ENCODE measurements around the gene ARMC9.

ARMC9 gene

DNA sequence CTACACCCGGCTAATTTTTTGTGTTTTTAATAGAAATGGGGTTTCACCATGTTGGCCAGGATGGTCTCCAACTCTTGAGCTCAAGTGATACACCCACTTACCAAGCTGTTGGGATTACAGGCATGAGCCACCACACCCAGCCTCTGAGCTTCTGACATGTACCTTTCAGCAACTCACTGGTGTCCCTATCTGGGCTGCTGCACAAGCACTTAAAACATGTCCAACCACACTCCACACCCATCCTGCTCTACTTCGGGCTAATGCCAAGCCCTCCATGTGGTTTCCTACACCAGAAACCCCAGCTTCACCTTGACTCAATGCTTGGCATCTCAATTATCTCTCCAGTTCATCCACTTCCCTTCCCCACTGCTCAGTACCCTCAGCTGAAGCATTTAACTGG is 22.4 kb upstream of the ARMC9 start:
- TF ChIP-seq POLR2AphosphoS5 (IDR thresholded peaks at IDR 0.05; ENCODE audit: low read depth, low read length) (no peak), TAF1 (IDR thresholded peaks at IDR 0.05; ENCODE audit: borderline replicate concordance, insufficient read depth, low read length) (no peak), FOXP2 (optimal IDR thresholded peaks at IDR 0.05; ENCODE audit: borderline replicate concordance, extremely low read depth, extremely low read length, insufficient read depth) (no peak), SIN3A (IDR thresholded peaks at IDR 0.05; ENCODE audit: borderline replicate concordance, insufficient read depth, low read length) (no peak)
- TF ChIP-seq, protein P1, sequence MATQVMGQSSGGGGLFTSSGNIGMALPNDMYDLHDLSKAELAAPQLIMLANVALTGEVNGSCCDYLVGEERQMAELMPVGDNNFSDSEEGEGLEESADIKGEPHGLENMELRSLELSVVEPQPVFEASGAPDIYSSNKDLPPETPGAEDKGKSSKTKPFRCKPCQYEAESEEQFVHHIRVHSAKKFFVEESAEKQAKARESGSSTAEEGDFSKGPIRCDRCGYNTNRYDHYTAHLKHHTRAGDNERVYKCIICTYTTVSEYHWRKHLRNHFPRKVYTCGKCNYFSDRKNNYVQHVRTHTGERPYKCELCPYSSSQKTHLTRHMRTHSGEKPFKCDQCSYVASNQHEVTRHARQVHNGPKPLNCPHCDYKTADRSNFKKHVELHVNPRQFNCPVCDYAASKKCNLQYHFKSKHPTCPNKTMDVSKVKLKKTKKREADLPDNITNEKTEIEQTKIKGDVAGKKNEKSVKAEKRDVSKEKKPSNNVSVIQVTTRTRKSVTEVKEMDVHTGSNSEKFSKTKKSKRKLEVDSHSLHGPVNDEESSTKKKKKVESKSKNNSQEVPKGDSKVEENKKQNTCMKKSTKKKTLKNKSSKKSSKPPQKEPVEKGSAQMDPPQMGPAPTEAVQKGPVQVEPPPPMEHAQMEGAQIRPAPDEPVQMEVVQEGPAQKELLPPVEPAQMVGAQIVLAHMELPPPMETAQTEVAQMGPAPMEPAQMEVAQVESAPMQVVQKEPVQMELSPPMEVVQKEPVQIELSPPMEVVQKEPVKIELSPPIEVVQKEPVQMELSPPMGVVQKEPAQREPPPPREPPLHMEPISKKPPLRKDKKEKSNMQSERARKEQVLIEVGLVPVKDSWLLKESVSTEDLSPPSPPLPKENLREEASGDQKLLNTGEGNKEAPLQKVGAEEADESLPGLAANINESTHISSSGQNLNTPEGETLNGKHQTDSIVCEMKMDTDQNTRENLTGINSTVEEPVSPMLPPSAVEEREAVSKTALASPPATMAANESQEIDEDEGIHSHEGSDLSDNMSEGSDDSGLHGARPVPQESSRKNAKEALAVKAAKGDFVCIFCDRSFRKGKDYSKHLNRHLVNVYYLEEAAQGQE (IDR thresholded peaks at IDR 0.05; ENCODE audit: insufficient read depth in 1 of 2, low read depth in 2 of 2, low read length in 2 of 2) = no peak

DNA sequence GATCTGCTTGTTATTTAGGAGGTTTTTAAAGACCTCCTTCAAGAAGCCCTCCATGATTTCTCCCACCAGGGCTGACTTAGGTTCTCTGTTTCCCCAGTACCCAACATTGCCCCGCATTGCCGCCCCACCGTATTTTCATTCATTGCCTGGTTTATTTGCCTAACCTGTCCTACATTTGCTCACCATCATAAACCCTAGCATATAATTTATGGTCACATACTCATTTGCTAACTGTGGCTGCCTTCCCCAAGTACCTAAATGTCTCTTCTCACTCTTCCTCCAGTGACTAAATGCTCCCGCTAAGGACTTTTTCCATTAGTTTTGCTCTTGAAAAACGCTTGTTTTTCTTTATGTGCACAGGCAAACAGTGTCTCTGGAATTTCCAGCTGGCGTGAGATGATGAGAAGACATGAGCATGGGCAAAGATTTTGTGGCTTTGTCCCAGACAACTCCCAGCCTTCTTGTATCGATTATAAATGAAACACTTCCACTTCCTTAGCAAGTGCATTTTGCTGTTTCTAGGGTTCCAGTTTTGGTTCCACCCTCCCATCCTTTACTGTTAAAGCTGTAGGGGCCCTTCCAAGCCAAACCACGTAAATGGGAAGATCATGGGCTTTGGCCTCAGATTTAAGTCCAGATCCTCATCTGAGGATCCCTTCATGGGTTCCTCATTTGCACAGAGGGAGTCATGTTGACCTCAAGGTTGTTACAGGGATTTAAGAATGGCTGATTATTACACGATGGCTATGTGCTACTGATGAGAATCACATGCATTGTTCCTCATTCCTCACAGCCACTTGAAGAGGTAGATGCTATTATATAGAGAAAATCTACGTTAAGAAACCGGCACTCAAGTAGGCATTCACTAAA is 21.0 kb upstream of the ARMC9 start:
- TF ChIP-seq POLR2AphosphoS5 (IDR thresholded peaks at IDR 0.05; ENCODE audit: low read depth, low read length) (no peak), TAF1 (IDR thresholded peaks at IDR 0.05; ENCODE audit: borderline replicate concordance, insufficient read depth, low read length) (no peak)
- TF ChIP-seq, protein P1 (IDR thresholded peaks at IDR 0.05; ENCODE audit: insufficient read depth in 1 of 2, low read depth in 2 of 2, low read length in 2 of 2) = no peak

DNA sequence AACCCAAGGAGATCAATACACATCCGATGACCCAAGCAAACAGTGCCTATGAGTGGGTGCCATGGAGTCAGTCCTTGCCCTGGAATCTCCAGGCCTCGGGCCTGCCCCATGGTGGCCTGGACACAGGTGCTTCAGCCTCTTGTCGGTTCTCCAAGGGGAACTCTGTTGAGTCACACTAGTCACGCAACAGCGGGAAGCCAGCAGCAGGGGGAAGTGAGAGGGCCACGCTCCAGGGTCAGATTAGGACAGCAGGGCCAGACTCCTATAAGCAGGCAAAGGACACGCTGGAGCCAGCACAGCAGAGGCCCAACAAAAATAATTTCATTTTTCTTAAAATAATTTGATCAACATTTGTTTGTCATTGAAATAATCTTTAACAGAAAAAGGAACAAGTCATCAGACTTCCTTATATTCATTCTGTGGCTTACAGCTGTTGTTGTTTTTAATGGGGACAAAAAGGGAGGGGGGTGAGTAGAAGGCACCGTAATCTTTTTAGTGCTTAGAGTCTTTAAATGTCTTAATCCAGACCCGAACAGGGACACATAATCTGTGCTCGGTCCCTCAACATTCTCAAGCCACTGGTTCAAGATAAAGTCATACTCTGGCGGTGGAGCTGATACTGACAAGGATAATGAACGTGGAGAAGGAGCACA is 16.4 kb upstream of the ARMC9 start:
- TF ChIP-seq TAF1 (IDR thresholded peaks at IDR 0.05; ENCODE audit: borderline replicate concordance, insufficient read depth, low read length) (no peak), SIN3A (IDR thresholded peaks at IDR 0.05; ENCODE audit: borderline replicate concordance, insufficient read depth, low read length) (no peak), POLR2AphosphoS5 (IDR thresholded peaks at IDR 0.05; ENCODE audit: low read depth, low read length) (no peak), FOXP2 (optimal IDR thresholded peaks at IDR 0.05; ENCODE audit: borderline replicate concordance, extremely low read depth, extremely low read length, insufficient read depth) (no peak)
- TF ChIP-seq, protein P1 (IDR thresholded peaks at IDR 0.05; ENCODE audit: insufficient read depth in 1 of 2, low read depth in 2 of 2, low read length in 2 of 2) = no peak

DNA sequence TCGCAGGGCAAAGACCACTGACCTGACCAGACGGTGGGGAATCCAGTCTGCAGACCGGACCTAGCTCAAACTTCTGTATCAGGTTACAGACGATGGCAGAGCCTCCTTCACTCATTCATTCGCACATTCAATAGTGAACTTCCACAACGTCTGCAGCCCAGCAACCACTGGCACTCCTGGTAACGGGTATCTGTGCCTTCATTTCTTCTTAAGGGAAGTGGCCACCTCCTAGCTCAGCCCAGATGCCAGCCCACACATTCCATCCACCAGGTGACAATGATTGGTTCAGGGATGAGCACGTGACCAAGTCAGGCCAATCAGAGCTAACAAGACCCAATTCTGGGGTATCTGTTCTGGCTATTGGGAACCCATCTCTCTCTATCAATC is 15.9 kb upstream of the ARMC9 start:
- TF ChIP-seq POLR2AphosphoS5 (IDR thresholded peaks at IDR 0.05; ENCODE audit: low read depth, low read length) (no peak), TAF1 (IDR thresholded peaks at IDR 0.05; ENCODE audit: borderline replicate concordance, insufficient read depth, low read length) (no peak), SIN3A (IDR thresholded peaks at IDR 0.05; ENCODE audit: borderline replicate concordance, insufficient read depth, low read length) (no peak), FOXP2 (optimal IDR thresholded peaks at IDR 0.05; ENCODE audit: borderline replicate concordance, extremely low read depth, extremely low read length, insufficient read depth) (no peak)
- TF ChIP-seq, protein P1 (IDR thresholded peaks at IDR 0.05; ENCODE audit: insufficient read depth in 1 of 2, low read depth in 2 of 2, low read length in 2 of 2) = no peak

Data from PFSK-1 (cell line).